Spinal cord (tissue), 10 donors: Measurements from ENCODE around the gene RADIL. TPM values are rescaled to one million over a fixed set of nuclear protein-coding genes. Genes with fewer than 3 reads are reported as not detected.

Source experiments
- DNase-seq, 6 donors: peaks; one replicate each; pipeline versions ENCODE4 v3.0.0 to v3.0.0-alpha.2; 2013 to 2015; ENCODE audit warnings: low spot score in 6 of 6, low read depth in 4 of 6
- H3K27ac ChIP-seq: one replicate; pipeline ENCODE4 v1.5.1; 2013; ENCODE audit warnings: low read depth, low read length, control low read depth
- H3K27me3 ChIP-seq: one replicate; pipeline ENCODE4 v1.6.1; 2013; ENCODE audit warnings: low read length; ENCODE audit not compliant: control insufficient read depth, insufficient read depth
- H3K36me3 ChIP-seq: one replicate; pipeline ENCODE4 v1.6.1; 2013; ENCODE audit warnings: low read length; ENCODE audit not compliant: control insufficient read depth, insufficient read depth
- H3K4me1 ChIP-seq: one replicate; pipeline ENCODE4 v1.6.1; 2013; ENCODE audit warnings: low read length; ENCODE audit not compliant: control insufficient read depth, insufficient read depth
- H3K4me3 ChIP-seq: one replicate; pipeline ENCODE4 v1.5.1; 2013; ENCODE audit warnings: low read depth, low read length, control low read depth
- H3K9me3 ChIP-seq: one replicate; pipeline ENCODE4 v1.6.1; 2013; ENCODE audit warnings: low read length; ENCODE audit not compliant: control insufficient read depth, insufficient read depth
- WGBS: methylation state at CpG from one replicate; pipeline ENCODE4 v1.1.5; 2013; ENCODE audit warnings: missing lambda C conversion rate; ENCODE audit not compliant: insufficient coverage; 5-methylcytosine and 5-hydroxymethylcytosine counted together
- polyA plus RNA-seq, 2 donors: library from polyadenylated mRNA; unstranded; fragments of 120-200 nt; gene quantifications; one replicate each; pipeline ENCODE4 v1.2.1, GENCODE V29; 2013; ENCODE audit not compliant: insufficient read length in 2 of 2
- total RNA-seq, 2 donors: library from RNA; depleted of rRNA in 1 of 2; stranded (reverse); fragments of 120-200 nt in 1 of 2; fragments of >200 nt in 1 of 2; gene quantifications; one replicate each; pipeline versions ENCODE4 v1.2.3 to v1.2.4, GENCODE V29; 2013 to 2014
- donor health status: healthy.

Gene RADIL
- total and polyA plus RNA-seq, 4 donors, result 4.8 to 23.7 (median 13.2) TPM

DNA sequence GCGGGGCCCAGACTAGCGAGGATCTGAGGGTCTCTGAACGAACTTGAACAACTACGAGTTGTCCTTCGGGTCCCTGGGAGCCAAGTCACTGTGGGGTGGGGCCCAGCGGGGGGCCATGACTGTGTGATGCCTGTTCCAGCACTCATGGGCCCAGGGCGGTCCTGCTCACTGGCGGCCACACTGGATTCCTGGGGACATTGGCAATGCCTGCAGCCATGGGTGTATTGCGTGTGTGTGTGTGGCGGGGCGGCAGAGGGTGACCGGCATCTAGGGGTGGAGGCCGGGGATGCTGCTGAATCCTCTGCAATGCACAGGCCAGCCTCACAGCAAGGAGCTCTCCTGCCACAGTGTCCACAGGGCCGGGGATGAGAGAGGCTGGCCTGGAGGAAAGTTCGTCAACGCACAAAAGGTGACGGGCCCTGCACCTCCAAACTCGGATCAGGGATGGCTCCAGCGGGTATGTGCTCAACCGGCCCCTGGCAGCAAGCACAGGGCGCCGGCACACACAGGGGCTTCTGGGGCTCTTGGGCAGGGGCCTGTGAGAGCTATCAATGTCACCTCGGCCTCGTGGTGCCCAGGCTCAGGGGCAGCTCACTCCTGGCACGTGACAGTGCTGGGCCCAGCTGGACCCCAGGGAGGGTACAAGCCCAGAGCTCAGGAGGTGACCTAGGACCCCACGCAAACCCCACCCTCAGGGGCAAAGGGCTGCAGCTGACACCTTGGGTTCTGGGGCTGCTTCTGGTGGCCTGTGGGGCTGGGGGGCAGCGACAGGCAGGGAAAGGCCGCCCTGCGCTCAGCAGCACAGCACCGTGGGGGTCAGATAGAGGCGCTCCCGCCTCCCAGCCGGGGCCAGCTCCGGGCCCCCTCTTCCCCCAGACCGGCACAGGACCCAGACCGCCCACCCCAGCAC is 49.6 kb downstream of the RADIL start:
- Histone ChIP-seq H3K27me3 (no peaks in the 10 kb centered on the region), H3K9me3 (no peaks in the 10 kb centered on the region), H3K36me3 (peaks cover 61% of the 10 kb centered on the region), H3K4me3 (no peak overlapping the region), H3K27ac (no peak overlapping the region), H3K4me1 (peaks cover 26% of the 10 kb centered on the region)
- DNase-seq, result no peak
- 90% methylated on average over 35 of the region's 36 CpGs for WGBS

DNA sequence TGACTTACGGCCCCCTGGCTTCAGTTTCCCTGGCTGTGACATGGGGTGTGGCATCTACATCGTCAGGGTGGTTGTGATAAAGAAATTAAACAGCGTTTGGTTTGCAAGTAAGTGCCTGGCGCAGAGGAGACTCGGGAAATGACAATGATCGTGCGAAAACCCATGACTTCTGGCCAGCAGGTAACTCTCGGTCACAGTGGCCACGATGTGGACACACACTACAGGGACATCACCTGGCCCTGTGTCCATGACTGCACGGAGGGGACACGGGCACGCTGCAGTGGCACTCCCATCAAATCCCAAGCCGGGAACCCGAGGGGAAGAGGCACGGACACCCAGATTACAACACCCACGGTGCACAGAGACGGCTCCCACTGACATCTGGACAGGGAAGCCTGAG is 50.3 kb downstream of the RADIL start:
- peaks cover 62% of the 10 kb centered on the region for H3K36me3 ChIP-seq
- no peak for DNase-seq
- WGBS, result 91% methylated on average over 15 of the region's 17 CpGs
- H3K4me3 ChIP-seq, result no peak overlapping the region
- H3K9me3 ChIP-seq, result no peaks in the 10 kb centered on the region
- H3K27me3 ChIP-seq, result no peaks in the 10 kb centered on the region
- no peak overlapping the region for H3K27ac ChIP-seq
- H3K4me1 ChIP-seq, result peaks cover 19% of the 10 kb centered on the region

DNA sequence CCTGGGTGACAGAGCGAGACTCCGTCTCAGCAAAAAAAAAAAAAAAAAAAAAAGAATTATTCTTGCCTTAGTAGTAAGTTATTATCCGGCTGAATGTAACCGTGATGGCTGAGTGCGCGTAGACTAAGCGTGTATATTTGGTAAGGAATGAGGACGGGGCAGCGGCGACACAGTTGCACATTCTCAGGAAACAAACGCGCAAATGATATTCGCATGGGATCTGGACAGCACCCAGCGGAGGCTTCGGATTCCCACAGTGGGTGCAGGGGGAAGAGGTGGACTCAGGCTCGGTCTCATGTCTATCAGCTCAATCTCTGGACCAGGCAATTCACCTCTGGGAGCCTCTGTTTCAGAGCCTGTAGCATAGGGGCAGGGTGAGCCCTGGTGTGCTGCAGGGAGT is 50.8 kb downstream of the RADIL start:
- H3K36me3 ChIP-seq, result peaks cover 64% of the 10 kb centered on the region
- no peak overlapping the region for H3K27ac ChIP-seq
- WGBS, result 97% methylated on average over 14 of the region's 16 CpGs
- peaks cover 14% of the 10 kb centered on the region for H3K4me1 ChIP-seq
- no peak overlapping the region for H3K4me3 ChIP-seq
- no peaks in the 10 kb centered on the region for H3K9me3 ChIP-seq
- no peak for DNase-seq
- no peaks in the 10 kb centered on the region for H3K27me3 ChIP-seq

DNA sequence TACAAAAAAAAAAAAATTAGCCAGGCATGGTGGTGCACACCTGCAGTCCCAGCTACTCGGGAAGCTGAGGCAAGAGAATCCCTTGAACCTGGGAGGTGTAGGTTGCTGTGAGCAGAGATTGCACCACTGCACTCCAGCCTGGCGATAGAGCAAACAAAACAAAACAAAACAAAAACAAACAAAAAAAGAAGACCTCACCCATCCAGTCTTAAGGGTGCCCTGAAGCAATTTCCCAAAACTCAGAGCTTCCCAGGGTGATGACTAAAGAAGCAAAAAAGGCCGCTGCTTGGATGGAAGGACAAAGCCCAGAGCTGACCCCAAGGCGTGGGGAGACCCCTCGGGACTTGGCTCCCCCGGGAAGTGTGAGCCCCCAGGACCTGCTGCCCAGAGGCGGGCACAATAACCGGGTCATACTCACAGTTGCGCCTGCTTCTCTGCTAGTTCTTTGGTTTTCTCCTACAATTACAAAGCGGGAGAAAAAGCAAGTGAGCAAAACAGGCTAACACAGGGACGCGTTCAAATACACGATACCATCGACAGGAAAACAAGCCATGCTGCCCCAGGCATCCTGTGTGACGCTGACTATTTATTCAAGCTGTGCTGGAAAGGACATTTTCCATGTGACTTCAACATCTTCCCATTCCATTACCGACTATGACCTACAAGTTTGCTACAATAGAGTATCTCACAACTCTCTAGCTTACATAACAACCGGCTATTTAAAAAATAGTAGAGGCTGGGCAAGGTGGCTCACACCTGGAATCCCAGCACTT is 51.6 kb downstream of the RADIL start:
- Histone ChIP-seq H3K4me1 (peaks cover 6% of the 10 kb centered on the region), H3K4me3 (no peak overlapping the region), H3K9me3 (no peaks in the 10 kb centered on the region), H3K27me3 (no peaks in the 10 kb centered on the region), H3K36me3 (peaks cover 61% of the 10 kb centered on the region), H3K27ac (no peak overlapping the region)
- 89% methylated on average over 13 of the region's 17 CpGs for WGBS
- no peak for DNase-seq

DNA sequence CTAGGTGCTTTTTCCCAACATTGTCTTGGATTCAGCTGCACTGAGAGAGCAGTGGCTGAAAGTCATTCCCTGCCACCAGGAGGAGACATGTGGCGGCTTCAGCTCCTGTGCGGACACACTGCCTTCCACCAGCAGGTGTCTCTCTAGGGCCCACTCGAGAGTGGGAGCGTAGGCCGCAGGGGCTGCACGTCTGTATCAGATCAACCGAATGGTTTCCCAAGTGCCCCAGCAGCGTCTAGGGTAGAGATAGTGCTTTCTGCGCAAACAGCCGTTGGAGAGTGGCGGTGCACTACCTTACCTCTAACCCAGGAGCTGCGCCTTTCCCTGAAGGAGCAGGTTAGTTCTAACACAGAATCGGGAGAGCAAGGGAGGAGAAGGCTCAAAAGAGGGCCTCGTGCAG is 53.3 kb downstream of the RADIL start:
- Histone ChIP-seq H3K9me3 (no peaks in the 10 kb centered on the region), H3K4me3 (no peak overlapping the region), H3K4me1 (peaks cover 5% of the 10 kb centered on the region), H3K27me3 (no peaks in the 10 kb centered on the region), H3K27ac (no peak overlapping the region), H3K36me3 (peaks cover 49% of the 10 kb centered on the region)
- WGBS, result 18% methylated on average over 10 of the region's 14 CpGs
- DNase-seq, result peak in 3 of 6 donors; percentile 35 to 95 (median 90)

DNA sequence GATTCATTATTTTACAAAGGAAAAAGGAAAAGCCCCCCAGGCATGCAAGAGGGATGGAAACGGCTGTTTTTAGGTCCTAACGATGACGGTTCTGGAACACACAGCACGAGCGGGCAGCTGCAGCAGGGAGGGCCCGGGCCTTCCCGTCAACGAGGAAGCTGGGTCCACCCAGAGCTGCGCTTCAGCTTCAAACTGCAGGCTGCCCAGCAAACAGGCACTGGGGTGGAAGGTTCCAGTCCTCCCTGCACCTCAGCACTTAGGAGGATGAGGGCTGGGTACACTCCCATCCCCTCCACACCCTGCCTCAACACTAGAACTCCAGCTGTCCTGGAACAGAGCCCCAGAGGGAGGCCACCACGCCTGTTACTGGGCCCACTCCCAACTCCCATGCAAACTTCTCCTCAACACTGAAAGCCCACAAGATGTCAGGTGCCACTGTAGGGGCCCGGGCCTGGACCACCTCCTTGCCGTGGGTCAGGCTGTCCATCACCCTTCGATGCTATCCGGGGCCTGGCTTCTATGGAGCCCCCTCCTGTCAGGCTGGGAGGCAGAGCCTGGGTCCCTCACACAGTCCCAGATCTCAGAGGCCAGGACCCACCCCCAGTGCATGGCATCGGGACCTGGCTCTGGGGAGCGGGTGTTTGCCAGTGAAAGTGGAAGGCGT is 54.7 kb downstream of the RADIL start:
- Histone ChIP-seq H3K9me3 (no peaks in the 10 kb centered on the region), H3K4me1 (peaks cover 12% of the 10 kb centered on the region), H3K4me3 (no peak overlapping the region), H3K27ac (no peak overlapping the region), H3K36me3 (peaks cover 48% of the 10 kb centered on the region), H3K27me3 (no peaks in the 10 kb centered on the region)
- 87% methylated on average over 17 of the region's 17 CpGs for WGBS
- no peak for DNase-seq

DNA sequence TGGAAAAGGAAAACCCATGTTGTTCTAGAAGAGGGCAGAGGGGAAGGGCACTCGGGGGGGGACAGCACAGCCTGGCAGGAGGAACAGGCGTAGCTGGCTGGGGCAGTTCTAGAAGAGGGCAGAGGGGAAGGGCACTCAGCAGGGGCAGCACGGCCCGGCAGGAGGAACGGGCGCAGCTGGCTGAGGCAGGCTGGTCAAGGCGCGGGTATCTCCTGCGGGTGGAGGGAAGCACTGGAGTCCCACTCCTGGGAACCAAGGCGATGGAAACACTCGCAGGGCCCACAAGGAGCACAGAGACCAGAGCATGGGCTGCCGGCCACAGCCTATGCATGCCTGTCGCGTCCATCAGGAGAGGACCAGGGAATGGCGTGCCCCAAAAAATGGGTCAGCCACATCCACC is 58.4 kb downstream of the RADIL start:
- H3K36me3 ChIP-seq, result peaks cover 58% of the 10 kb centered on the region
- 91% methylated on average over 12 of the region's 15 CpGs for WGBS
- H3K9me3 ChIP-seq, result no peaks in the 10 kb centered on the region
- no peaks in the 10 kb centered on the region for H3K27me3 ChIP-seq
- H3K4me1 ChIP-seq, result peaks cover 23% of the 10 kb centered on the region
- no peak overlapping the region for H3K27ac ChIP-seq
- no peak for DNase-seq
- no peak overlapping the region for H3K4me3 ChIP-seq

DNA sequence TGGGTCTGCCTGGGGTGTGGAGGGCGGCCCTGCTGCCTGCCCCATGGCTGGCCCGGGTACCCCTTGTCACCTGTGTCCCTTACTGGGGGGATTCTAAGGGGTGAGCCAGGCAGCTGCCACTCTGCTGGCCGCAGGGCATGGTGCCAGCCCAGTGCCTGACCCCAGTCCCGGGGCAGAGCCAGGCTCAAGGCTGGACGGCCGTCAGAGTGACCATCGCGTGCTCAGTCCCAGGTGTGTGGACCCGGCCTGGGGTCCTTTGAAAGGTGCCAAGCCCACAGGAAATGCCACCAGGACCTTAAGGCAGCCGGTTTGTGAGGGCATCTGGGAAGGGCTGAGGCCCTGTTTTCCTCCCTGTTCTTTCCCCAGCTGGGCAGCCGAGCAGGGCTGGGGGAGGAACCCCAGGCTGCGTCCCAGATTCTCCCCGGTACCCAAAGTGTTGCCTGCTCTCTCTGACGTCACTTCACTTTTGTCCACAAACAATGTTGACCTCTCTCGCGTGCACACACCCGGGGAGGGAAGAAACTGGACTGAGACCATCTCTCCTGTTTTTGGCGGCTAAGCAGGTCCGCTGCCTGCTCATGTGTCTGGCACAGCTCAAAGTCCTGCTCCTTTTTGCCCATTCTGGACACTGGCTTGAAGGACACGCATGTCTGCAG is 59.3 kb downstream of the RADIL start:
- no peak for DNase-seq
- H3K9me3 ChIP-seq, result no peaks in the 10 kb centered on the region
- H3K27ac ChIP-seq, result no peak overlapping the region
- peaks cover 63% of the 10 kb centered on the region for H3K36me3 ChIP-seq
- no peaks in the 10 kb centered on the region for H3K27me3 ChIP-seq
- H3K4me3 ChIP-seq, result no peak overlapping the region
- H3K4me1 ChIP-seq, result peaks cover 29% of the 10 kb centered on the region
- WGBS, result 75% methylated on average over 20 of the region's 20 CpGs

DNA sequence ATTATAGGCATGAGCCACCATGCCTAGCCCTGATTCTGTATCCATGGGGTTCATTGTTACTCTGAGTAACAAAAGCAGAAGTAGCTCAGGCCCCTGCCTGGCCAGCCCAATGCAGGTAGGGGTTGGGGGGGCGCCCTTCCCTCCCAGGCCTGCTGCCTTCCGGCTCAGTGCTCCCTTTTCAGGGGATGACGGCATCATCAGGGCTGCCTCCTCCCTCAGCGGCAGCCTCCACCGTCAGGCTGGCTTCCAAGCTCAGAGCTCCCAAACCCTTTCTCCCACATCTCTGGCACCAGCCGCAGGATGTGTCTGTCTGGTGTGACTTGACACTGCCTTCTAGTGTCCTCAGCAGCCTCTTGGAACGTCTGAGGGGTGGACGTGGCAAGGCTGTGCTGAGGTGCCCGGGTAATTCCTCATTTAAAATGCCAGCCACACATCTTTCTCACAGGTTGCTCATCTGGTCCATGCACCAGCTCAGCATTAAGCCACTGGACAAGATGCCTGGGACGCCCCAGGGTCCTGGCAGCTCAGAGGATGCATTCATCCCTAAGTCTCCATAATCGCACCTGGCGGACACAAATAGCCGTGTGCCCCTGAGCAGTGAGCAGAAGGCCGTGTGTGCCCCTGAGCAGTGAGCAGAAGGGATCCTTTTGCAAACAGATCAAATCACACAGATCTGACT is 59.9 kb downstream of the RADIL start:
- Histone ChIP-seq H3K27me3 (no peaks in the 10 kb centered on the region), H3K4me1 (peaks cover 33% of the 10 kb centered on the region), H3K27ac (no peak overlapping the region), H3K36me3 (peaks cover 60% of the 10 kb centered on the region), H3K4me3 (no peak overlapping the region), H3K9me3 (no peaks in the 10 kb centered on the region)
- DNase-seq, result no peak
- WGBS, result 84% methylated on average over 11 of the region's 14 CpGs
